Renal cortex interstitium (tissue), 11 donors: ENCODE results near the gene ELL. TPM values are rescaled to one million over a fixed set of nuclear protein-coding genes. Genes with fewer than 3 reads are reported as not detected.
A peak's percentile ranks its signal among the peaks of the same experiment; 100 is the strongest.

Experiments
- DNase-seq, 11 donors: peaks; one replicate each; pipeline ENCODE4 v3.0.0-alpha.2; 2013; ENCODE audit warnings: low read depth in 9 of 11, low spot score in 4 of 11; ENCODE audit errors: extremely low read depth in 1 of 11
- polyA plus RNA-seq, 3 donors: library from polyadenylated mRNA; unstranded; fragments of 120-200 nt; gene quantifications; one replicate each; pipeline ENCODE4 v1.2.1, GENCODE V29; 2013; ENCODE audit not compliant: insufficient read length in 3 of 3

The ELL gene
- polyA plus RNA-seq, 3 donors = 8.4 to 13.3 (median 10.6) TPM

GRCh38 chr19:18433735-18434398 lies 88.0 kb downstream of the ELL start:
- DNase-seq = no peak

DNA sequence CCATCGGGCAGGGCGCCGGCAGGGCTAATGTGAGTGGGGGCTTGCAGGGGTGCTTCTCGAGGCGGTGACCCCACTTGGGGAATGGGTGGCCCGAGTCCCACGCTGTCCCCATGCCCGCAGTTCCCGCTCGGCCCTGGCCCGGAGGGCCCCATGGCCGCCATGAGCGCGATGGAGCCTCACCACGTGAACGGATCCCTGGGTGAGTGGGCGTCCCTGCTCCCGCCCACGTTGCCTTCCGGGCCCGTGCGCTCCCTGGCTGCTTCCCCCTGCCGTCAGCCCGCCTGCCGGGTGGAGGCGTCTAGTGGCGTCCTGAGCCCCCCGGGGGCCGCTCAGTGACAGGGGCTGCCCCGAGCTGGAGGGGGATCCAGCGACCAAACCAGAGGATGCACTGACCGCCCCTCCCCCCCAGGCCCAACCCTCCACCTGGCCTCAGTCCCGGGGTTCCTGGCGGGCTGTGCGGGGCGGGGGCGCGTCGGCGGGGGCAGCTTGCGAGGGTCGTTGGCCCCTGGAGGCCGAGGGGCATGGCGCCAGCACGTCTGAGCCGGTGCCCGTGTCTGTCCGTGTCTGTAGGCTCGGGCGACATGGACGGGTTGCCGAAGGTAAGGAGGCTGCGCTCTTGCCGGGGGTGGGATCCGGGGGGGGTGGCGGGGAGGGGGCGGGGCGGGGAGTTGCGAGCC lies 88.7 kb downstream of the ELL start:
- DNase-seq = no peak

DNA sequence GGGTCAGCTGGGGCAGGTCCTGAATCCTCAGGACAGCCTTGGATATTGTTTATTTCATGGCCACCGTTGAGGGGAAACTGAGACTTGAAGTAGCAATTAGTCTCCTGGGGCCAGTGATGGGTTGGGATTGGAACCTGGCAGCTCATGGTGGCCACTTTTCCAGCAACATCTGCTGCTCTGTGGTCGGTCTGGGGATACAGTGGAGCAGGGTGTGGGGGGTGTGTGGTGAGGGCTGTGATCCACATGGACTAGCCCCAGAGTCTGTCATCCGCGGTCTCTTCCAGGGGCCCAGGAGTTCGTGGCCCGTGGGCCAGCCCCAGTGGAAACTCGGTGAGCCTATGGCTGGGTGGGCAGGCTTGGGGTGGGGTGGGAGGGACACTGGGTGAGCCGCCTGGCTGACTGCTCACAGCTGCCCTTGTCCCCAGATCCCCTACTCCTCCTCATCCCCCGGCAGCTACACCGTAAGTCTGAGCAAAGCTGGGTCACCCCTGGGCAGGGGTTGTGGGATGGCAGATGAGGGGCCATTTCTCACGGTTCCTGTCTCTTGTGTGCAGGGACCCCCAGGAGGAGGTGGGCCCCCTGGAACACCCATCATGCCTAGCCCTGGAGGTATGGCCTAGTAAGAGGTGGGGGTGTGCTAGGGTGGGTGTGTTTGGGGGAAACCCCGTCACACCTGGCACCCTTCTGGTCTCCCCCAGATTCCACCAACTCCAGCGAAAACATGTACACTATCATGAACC lies 89.4 kb downstream of the ELL start:
- DNase-seq = no peak

DNA sequence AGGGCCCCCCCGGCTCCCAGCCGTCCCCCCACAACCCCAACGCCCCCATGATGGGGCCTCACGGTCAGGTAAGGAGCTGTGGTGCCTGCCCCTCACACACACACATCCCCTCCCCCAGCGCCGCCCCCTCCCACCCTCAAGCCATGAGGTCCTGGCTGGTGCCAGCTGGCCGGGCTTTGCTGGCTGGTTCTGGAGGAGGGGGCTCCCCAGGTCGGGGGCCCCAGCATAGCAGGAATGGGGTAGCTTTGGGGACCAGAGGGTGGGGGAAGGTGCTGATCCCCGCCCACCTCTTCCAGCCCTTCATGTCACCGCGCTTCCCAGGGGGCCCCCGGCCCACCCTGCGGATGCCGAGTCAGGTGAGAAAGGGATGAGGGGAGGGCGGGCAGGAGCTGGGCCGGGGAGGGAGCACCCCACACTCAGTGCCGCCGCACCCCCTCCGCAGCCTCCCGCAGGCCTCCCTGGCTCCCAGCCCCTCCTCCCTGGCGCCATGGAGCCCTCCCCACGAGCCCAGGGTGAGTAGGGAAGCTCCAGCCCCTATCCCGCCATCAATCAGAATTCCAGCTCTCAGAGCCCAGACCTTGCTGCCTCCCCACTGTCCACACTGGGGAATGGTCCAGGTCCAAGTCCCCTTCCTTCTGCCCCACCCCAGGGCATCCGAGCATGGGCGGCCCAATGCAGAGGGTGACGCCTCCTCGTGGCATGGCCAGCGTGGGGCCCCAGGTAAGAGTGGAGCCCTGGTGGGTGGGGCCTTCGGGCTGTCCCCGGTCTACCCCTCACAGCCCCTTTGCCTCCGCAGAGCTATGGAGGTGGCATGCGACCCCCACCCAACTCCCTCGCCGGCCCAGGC lies 90.3 kb downstream of the ELL start:
- DNase-seq = no peak

GRCh38 chr19:18430417-18431144 lies 91.3 kb downstream of the ELL start:
- DNase-seq = no peak

DNA sequence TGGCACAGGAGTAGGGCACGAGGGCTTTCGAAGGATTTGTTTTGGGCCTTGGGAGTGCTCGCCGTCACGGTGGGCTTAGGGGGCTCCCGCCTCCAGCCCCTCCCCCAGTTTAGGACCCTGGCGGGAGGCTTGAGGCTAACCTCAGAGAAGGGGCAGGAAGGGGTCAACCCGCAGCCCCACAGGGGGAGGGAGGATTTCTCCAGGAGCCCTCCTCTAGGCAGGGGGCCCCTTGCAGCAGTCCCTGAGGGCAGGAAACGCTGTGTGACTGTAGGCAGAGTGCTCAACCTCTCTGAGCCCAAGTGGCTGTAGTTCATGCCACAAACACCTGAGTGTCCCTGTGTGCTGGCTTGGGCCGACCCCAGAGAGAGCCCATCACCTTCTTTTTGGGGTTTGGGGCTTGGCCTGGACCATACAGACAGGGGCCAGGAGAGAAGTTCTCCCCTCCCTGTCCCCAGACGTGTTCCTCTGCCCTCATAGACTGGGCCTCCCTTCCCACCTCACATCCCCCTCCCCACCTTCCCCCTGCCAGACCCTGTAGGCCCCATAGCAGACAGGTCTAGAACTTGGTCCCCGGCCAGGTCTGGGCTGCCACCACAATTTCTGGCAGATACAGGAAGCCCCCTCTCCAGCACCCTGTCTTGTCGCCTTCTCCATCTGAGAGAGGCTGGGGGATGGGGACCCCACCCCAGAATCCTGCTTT lies 92.0 kb downstream of the ELL start:
- DNase-seq = no peak

DNA sequence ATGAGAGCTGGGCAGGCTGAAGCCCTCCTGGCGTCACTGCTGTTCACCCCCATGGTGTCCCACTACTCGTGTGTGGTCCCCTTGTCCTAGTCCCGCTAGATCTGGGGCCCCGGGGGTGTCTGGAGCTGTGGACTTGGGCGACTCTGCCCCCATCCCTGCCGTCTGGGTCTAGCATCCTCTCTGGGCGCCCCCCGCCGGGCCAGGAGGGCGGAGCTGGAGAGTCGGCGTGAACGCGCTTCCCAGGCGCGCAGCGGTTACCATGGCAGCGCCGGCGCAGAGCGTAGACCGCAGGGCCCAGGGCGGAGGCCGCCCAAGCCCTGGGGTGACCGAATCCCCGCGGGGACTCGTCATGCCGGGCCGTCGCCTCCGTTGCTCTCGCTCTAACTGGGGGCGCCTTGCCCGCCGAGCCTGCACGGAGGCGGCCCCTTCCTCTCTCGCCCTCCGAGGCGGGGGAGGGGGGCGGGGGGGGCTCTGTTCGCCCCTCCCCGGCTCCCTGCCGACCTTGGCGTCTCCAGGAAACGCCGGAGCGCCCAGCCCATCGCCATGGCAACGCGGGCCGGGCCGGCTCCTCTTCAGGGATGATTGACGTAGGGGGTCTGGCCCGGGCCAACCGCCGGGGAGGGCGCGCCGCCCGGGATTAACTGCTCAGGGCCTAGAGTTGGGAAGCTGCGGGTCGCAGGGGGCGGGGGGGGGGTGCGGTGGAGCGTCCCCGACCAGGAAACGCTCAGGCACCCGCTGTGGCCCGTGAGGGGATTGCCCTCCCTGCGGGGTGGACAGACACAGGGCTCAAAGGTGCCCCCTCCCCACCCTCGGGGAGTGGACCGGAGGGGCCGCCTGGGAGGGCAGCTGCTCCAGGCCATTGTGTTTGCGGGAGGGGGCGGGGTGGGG lies 92.8 kb downstream of the ELL start:
- DNase-seq = peak in 1 of 11 donors; percentile 72

GRCh38 chr19:18428173-18428786 lies 93.6 kb downstream of the ELL start:
- DNase-seq = no peak

DNA sequence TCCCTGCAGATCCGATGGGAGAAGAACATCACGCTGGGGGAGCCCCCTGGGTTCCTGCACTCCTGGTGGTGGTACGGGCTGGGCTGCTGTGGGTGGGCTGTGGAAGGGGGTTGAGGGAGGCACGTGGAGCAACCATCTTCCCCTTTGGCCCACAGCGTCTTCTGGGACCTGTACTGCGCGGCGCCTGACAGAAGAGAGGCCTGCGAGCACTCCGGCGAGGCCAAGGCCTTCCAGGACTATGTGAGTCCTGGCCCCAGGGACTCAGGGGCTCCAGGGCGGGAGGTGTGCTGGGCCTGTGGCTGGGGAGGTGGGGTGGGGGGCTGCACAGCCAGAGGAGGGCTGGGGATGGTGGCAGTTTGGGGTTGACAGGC lies 94.1 kb downstream of the ELL start:
- DNase-seq = no peak

DNA sequence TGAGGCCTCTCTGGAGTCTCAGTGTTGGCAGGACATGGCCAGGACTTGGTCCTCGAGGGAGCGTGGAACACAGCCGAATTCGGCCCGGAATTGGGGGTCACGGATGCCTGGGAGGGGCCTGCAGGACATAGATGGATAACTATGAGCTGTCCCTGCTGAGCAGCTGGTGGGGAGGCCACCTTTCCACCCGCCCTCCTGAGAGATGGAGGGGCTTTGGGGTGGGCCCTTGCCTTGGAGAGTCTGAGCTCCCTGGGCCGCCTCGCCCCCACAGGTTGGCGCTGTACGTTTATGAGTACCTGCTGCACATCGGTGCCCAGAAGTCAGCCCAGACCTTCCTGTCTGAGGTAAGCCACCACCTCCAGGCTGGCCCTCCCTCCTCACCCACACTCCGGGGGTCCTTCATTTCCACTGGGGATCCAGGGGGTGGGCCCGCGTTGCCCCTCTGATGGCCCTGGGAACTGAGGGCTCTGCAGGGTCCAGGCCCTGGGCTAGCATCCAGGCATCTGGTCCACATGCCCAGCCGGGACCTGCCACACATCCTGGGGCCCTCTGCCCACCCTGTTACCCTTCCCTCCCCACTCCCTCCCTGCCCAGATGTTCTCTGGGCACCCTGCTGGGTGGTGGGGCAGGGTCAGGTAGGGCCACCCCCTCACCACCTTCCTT lies 94.7 kb downstream of the ELL start:
- DNase-seq = no peak

- DNase-seq = no peak
Measured at GRCh38 chr19:18426416-18426767, 95.5 kb downstream of the ELL start.

DNA sequence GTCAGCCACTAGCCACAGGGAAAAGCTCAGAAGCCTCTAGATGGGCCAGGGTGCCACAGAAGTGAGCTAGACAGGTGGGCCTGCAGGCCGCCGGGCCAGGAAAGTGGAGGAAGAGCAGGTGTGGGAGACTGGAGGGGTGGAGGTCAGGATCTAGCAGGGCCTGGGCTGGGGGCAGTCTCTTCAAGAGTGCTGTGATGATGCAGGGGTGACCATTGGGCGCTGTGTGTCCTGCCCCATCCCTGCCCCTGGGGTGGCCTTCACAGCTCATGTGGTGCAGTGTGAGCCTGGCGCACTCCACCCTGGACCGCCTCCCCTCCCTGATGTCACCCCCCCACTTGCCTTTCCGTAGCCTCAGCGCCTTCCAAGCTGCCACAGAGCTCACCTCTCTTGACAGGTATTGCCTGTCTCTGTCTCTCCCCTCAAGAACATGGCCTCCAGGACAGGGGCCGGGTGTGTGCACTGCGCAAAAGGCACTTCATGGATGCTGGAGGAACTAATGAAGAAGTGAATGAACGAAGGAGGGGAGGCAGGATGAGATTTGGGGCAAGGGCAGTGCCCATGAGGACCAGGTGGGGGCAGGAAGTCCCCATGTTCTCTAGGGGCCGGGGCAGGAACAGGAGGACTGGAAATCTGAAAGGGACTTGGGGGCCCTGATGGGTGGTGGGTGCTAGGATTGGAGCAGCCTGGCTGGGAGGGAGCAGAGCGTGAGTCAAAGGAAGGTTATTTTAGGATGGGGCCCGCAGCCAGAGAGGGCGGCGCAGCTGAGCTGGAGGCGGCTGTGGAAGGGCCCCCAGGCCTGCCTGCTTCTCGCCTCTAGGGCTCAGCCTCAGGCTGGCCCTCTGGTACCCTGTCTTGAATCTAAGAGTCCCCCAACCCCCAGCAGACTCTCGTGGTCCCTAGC lies 96.1 kb downstream of the ELL start:
- no peak for DNase-seq

DNA sequence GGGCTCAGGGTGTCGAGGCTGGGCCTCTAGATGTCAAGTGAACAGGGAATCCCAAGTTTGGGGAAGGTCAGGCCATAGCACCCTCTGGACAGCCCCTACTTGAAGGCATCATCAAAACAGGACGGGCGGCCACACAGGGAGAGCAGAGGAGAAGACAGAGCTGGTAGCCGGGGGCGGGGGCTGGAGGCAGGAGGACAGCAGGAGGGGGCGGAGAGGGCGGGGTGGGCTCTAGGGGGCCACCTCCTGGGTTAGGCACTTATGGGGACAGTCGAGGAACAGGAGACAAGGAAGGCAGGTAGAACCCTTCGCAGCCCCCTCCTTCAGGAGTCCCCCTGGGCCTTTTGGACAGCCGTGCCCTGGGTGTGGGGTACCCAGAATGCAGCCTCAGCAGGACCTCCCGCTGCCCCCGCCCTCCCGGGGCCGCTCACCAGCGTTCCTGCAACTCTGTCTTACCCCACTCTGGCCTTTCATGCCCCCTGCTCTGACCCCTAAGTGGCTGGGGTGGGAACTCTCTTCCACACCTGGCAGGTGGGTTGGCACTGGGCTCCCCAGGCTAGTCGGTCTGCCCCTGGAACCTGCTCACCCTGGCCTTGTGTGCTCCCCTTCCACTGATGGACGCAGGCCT lies 96.9 kb downstream of the ELL start:
- DNase-seq = no peak

GRCh38 chr19:18424122-18424889 lies 97.6 kb downstream of the ELL start:
- DNase-seq = no peak
